GM12878 (cell line): ENCODE measurements around the gene GPI. TPM values are rescaled to one million over a fixed set of nuclear protein-coding genes. Genes with fewer than 3 reads are reported as not detected.

Source experiments
- ATAC-seq: fragments of 200-7000 bp; cut with Tn5 transposase; 3 replicates; pipeline ENCODE4 v1.9.1; 2020; ENCODE audit warnings: mild to moderate bottlenecking, moderate library complexity
- BruUV-seq: library from RNA; stranded (reverse); fragments of 400-500 nt; replicated peaks from 2 replicates; lab custom pipeline; 2021; lab: Mats Ljungman, UMichigan
- CTCF ChIA-PET: fragments of 300-600 bp; sonication (Branson Sonifier 250); formaldehyde crosslinking; extraction: SDS; loops from one replicate; lab custom pipeline; 2021; ENCODE audit warnings: inconsistent platforms; lab: Yijun Ruan, JAX
- POLR2A ChIA-PET: fragments of 350-600 bp; formaldehyde crosslinking; extraction: SDS; loops from one replicate; lab custom pipeline; 2021; ENCODE audit warnings: inconsistent platforms; lab: Charles Lee
- RAD21 ChIA-PET: fragments of 300-600 bp; sonication (Branson Sonifier 250); formaldehyde crosslinking; loops from one replicate; lab custom pipeline; 2023; ENCODE audit warnings: antibody characterized with exemption; ENCODE audit not compliant: unreplicated experiment; lab: Charles Lee
- SMC1A ChIA-PET: fragments of 300-600 bp; sonication (Branson Sonifier 250); formaldehyde crosslinking; loops from one replicate; lab custom pipeline; 2023; ENCODE audit not compliant: unreplicated experiment, uncharacterized antibody; lab: Charles Lee
- DNase-seq: peaks from one replicate; pipeline ENCODE4 v3.0.0-alpha.2; 2011; ENCODE audit warnings: low read depth, low spot score
- FAIRE-seq: peaks from 3 replicates; lab custom pipeline; 2011; peaks lifted over from hg19 to GRCh38; lab: Jason Lieb, UNC
- H2AFZ ChIP-seq: 2 replicates; pipeline ENCODE4 v1.6.0; 2011; ENCODE audit warnings: low read depth, low read length, control low read depth; ENCODE audit not compliant: control insufficient read depth
- H3K27ac ChIP-seq: 2 replicates; pipeline ENCODE4 v1.5.1; 2011; ENCODE audit warnings: control low read depth; ENCODE audit not compliant: control insufficient read depth, insufficient read depth
- H3K27me3 ChIP-seq, 2 experiments: replicated peaks in 1 of 2; 2 replicates each; pipeline versions ENCODE4 v1.6.0 to v1.6.1; 2011; ENCODE audit warnings: low read length in 1 of 2; ENCODE audit not compliant: control insufficient read depth in 2 of 2, insufficient read depth in 2 of 2
- H3K36me3 ChIP-seq, 2 experiments: 2 replicates each; pipeline ENCODE4 v1.5.1; 2011; ENCODE audit warnings: low read length in 1 of 2; ENCODE audit not compliant: control insufficient read depth in 2 of 2, insufficient read depth in 2 of 2
- H3K4me1 ChIP-seq: 2 replicates; pipeline ENCODE4 v1.6.1; 2011; ENCODE audit warnings: mild to moderate bottlenecking, low read length, moderate library complexity, mixed read lengths; ENCODE audit not compliant: control insufficient read depth, insufficient read depth
- H3K4me2 ChIP-seq: 2 replicates; pipeline ENCODE4 v1.6.0; 2011; ENCODE audit warnings: control low read depth; ENCODE audit not compliant: control insufficient read depth, insufficient read depth
- H3K4me3 ChIP-seq: fragments of 200-600 bp; sonication (generic); 2 replicates; pipeline ENCODE4 v1.5.1; 2016
- H3K79me2 ChIP-seq: 2 replicates; pipeline ENCODE4 v1.6.0; 2011; ENCODE audit warnings: low read length; ENCODE audit not compliant: control insufficient read depth, insufficient read depth
- H3K9ac ChIP-seq: 2 replicates; pipeline ENCODE4 v1.8.0; 2011; ENCODE audit warnings: low read length, control low read depth, mixed read lengths; ENCODE audit not compliant: control insufficient read depth, insufficient read depth
- H3K9me3 ChIP-seq: replicated peaks from 3 replicates; pipeline ENCODE4 v1.5.1; 2011; ENCODE audit warnings: mild to moderate bottlenecking, low read length; ENCODE audit not compliant: control insufficient read depth, insufficient read depth
- H4K20me1 ChIP-seq: 2 replicates; pipeline ENCODE4 v1.6.0; 2011; ENCODE audit not compliant: control insufficient read depth, insufficient read depth
- ASH2L ChIP-seq: fragments of 300-600, 200-600 bp; sonication (generic); IDR thresholded peaks from 2 replicates; pipeline ENCODE4 v1.6.1; 2017; ENCODE audit warnings: low read depth, mild to moderate bottlenecking, borderline replicate concordance
- CHD4 ChIP-seq: fragments of 200-600 bp; sonication (generic); IDR thresholded peaks from 2 replicates; pipeline ENCODE4 v1.6.1; 2016; ENCODE audit warnings: mild to moderate bottlenecking
- MYC ChIP-seq: IDR thresholded peaks from 2 replicates; pipeline ENCODE4 v1.6.1; 2011; ENCODE audit warnings: mild to moderate bottlenecking, low read length, moderate library complexity, inconsistent platforms; ENCODE audit not compliant: insufficient read depth, insufficient replicate concordance, insufficient read length, severe bottlenecking
- RAD21 ChIP-seq: IDR thresholded peaks from 2 replicates; pipeline ENCODE4 v1.6.1; 2011; ENCODE audit warnings: mild to moderate bottlenecking, low read depth, low read length, moderate library complexity; ENCODE audit not compliant: insufficient read depth
- SMC3 ChIP-seq: IDR thresholded peaks from 2 replicates; pipeline ENCODE4 v1.6.1; 2011; ENCODE audit warnings: low read length, improper control_type of control experiment, borderline replicate concordance
- SPI1 ChIP-seq: IDR thresholded peaks from 2 replicates; pipeline ENCODE4 v1.6.1; 2011; ENCODE audit warnings: low read depth, mild to moderate bottlenecking, low read length, moderate library complexity, borderline replicate concordance; ENCODE audit not compliant: insufficient read depth
- WGBS: methylation state at CpG from one replicate; pipeline ENCODE4 v1.1.6; 2016; ENCODE audit warnings: low lambda C conversion rate; ENCODE audit not compliant: insufficient replicate concordance, insufficient coverage; ENCODE audit errors: missing lambda C conversion rate; 5-methylcytosine and 5-hydroxymethylcytosine counted together
- in situ Hi-C: fragments of 300-500 bp; cut with MboI; formaldehyde crosslinking; loops from 9 replicates; pipeline ENCODE4 v1.14.3; 2018; ENCODE audit warnings: mixed read lengths
- intact Hi-C: fragments of 100-400 bp; cut with micrococcal nuclease; formaldehyde crosslinking; loops from one replicate; pipeline ENCODE4 v1.14.2; 2022; ENCODE audit not compliant: unreplicated experiment
- polyA plus RNA-seq, 11 experiments: library from polyadenylated mRNA; depleted of rRNA in 4 of 11; unstranded in 6 of 11; stranded (reverse) in 5 of 11; fragments of >200 nt; fragmentation: Nextera tagmentation in 4 of 11; fragmentation: Illumina TruSeq in 1 of 11; extraction: Ambion mirVana in 4 of 11; extraction: Trizol in 1 of 11; gene quantifications; 1 replicate in 1 of 11; 2 replicates in 10 of 11; pipeline versions ENCODE4 v1.2.1 to v1.2.3, GENCODE V29; 2011 to 2016; ENCODE audit warnings: inconsistent platforms in 2 of 11, missing spikeins in 2 of 11, low read depth in 1 of 11
- total RNA-seq, 4 experiments: library from RNA; depleted of rRNA in 3 of 4; stranded (reverse); fragments of >200 nt in 3 of 4; fragmentation: Illumina TruSeq in 1 of 4; extraction: Trizol in 1 of 4; gene quantifications; 2 replicates each; pipeline versions ENCODE4 v1.2.1 to v1.2.3, GENCODE V29; 2013 to 2021
- TF ChIP-seq, protein P1 (sequence below): fragments of 450-650 bp; IDR thresholded peaks from 2 replicates; pipeline ENCODE4 v1.6.1; 2018; ENCODE audit warnings: mild to moderate bottlenecking, low read depth, moderate library complexity; ENCODE audit not compliant: partially characterized antibody

Gene GPI
- total and polyA plus RNA-seq, 10 of the 15 experiments (the other 5 are each of a cell fraction or from before 2014, with no cell fraction given), result 124 to 400 (median 190) TPM

DNA sequence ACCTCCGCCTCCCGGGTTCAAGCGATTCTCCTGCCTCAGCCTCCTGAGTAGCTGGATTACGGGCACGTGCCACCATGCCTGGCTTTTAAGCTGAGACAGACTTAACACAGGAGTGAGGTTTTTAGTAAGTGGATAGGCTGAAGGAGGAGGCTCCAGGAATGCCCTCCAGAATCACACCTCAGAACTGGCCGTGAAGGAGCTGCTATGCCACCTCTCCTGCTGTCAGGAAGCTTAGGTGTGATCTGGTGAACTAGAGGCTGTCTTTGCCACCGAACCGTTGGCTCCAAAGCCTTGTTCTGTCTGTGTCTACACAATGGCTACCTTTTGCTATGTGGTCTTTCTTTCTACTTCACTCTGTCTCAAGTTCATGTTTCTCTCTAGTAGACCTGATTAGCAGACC, 43.4 kb downstream of the GPI start:
- Histone ChIP-seq H4K20me1 (no peaks in the 10 kb centered on the region), H3K27me3 (no peaks in the 10 kb centered on the region), H3K36me3 (peaks cover 0 to 7% of the 10 kb centered on the region in 2 experiments; a peak in 2 of 4 replicates), H3K9ac (no peak overlapping the region), H3K79me2 (peaks cover 14% of the 10 kb centered on the region), H3K27ac (peak overlapping the region; percentile 65; the same call in 1 of the 2 replicates), H3K4me2 (no peak overlapping the region), H3K4me3 (no peak overlapping the region), H3K9me3 (no peaks in the 10 kb centered on the region), H2AFZ (no peak overlapping the region), H3K4me1 (peaks cover 12% of the 10 kb centered on the region)
- DNase-seq (no peak), ATAC-seq (no peak), FAIRE-seq (no peak)
- intact Hi-C loops (no loop called here), in situ Hi-C loops (no loop called here)
- ChIA-PET RAD21 (interaction anchor here (1.1 kb wide), 1 partner anchor 22 kb away, joined by 3 read pairs; no protein-coding TSS in a partner anchor), POLR2A (no interaction called here), CTCF (interaction anchor here (1.0 to 1.8 kb wide), 2 partner anchors 22 to 32 kb away, joined by 3 to 4 read pairs; no protein-coding TSS in a partner anchor), SMC1A (no interaction called here)
- WGBS, result 99% methylated on average over 8 of the region's 8 CpGs
- BruUV-seq, result no TSS peak
- no peak for TF ChIP-seq RAD21
- TF ChIP-seq SMC3, result no peak
- no peak for TF ChIP-seq CHD4
- TF ChIP-seq, protein P1, sequence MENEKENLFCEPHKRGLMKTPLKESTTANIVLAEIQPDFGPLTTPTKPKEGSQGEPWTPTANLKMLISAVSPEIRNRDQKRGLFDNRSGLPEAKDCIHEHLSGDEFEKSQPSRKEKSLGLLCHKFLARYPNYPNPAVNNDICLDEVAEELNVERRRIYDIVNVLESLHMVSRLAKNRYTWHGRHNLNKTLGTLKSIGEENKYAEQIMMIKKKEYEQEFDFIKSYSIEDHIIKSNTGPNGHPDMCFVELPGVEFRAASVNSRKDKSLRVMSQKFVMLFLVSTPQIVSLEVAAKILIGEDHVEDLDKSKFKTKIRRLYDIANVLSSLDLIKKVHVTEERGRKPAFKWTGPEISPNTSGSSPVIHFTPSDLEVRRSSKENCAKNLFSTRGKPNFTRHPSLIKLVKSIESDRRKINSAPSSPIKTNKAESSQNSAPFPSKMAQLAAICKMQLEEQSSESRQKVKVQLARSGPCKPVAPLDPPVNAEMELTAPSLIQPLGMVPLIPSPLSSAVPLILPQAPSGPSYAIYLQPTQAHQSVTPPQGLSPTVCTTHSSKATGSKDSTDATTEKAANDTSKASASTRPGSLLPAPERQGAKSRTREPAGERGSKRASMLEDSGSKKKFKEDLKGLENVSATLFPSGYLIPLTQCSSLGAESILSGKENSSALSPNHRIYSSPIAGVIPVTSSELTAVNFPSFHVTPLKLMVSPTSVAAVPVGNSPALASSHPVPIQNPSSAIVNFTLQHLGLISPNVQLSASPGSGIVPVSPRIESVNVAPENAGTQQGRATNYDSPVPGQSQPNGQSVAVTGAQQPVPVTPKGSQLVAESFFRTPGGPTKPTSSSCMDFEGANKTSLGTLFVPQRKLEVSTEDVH, result no peak
- no peak for TF ChIP-seq ASH2L
- TF ChIP-seq MYC, result no peak
- no peak for TF ChIP-seq SPI1
